Measurements from ENCODE around the gene ACSL6. TPM values are rescaled to one million over a fixed set of nuclear protein-coding genes. Genes with fewer than 3 reads are reported as not detected.

ACSL6 gene
- total and polyA plus RNA-seq, 2 donors from 2014 or later = 1.4 to 2.1 TPM

GRCh38 chr5:131957721-131958441 is 53.6 kb downstream of the ACSL6 start:
- DNase-seq = peak in 2 of 5 donors; percentile 50 to 58
- H3K9me3 ChIP-seq (ENCODE audit: control insufficient read depth in 2 of 3, insufficient read depth in 1 of 3, low read length in 3 of 3) = no peaks in the 10 kb centered on the region

GRCh38 chr5:131953969-131954368 is 57.5 kb downstream of the ACSL6 start:
- intact Hi-C loops (cut with DNase I) = no loop called here
- H3K27me3 ChIP-seq (ENCODE audit: control insufficient read depth, insufficient read depth, low read length) = no peaks in the 10 kb centered on the region
- H3K4me1 ChIP-seq (ENCODE audit: control insufficient read depth in 2 of 3, insufficient read depth in 2 of 3, low read depth in 1 of 3, low read length in 3 of 3) = peaks cover 0 to 9% (median 2%) of the 10 kb centered on the region in 3 donors
- no peak overlapping the region for H3K4me3 ChIP-seq (ENCODE audit: low read length in 3 of 3)
- no peak overlapping the region for H3K9ac ChIP-seq (ENCODE audit: low read length in 3 of 3)
- DNase-seq (no peak), FAIRE-seq (no peak)
- H3K27ac ChIP-seq (ENCODE audit: low read depth in 2 of 2, low read length in 2 of 2) = no peak overlapping the region
- no peaks in the 10 kb centered on the region for H3K9me3 ChIP-seq (ENCODE audit: control insufficient read depth in 2 of 3, insufficient read depth in 1 of 3, low read length in 3 of 3)
- no peaks in the 10 kb centered on the region for H3K36me3 ChIP-seq (ENCODE audit: control insufficient read depth in 2 of 3, insufficient read depth in 3 of 3, low read length in 3 of 3)
- TF ChIP-seq, protein P1, sequence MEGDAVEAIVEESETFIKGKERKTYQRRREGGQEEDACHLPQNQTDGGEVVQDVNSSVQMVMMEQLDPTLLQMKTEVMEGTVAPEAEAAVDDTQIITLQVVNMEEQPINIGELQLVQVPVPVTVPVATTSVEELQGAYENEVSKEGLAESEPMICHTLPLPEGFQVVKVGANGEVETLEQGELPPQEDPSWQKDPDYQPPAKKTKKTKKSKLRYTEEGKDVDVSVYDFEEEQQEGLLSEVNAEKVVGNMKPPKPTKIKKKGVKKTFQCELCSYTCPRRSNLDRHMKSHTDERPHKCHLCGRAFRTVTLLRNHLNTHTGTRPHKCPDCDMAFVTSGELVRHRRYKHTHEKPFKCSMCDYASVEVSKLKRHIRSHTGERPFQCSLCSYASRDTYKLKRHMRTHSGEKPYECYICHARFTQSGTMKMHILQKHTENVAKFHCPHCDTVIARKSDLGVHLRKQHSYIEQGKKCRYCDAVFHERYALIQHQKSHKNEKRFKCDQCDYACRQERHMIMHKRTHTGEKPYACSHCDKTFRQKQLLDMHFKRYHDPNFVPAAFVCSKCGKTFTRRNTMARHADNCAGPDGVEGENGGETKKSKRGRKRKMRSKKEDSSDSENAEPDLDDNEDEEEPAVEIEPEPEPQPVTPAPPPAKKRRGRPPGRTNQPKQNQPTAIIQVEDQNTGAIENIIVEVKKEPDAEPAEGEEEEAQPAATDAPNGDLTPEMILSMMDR (IDR thresholded peaks at IDR 0.05; ENCODE audit: borderline replicate concordance, extremely low read depth, insufficient read depth) = no peak

More at GRCh38 chr5:131957721-131958441, 53.6 kb downstream of the ACSL6 start:
- Histone ChIP-seq H3K4me3 (ENCODE audit: low read length in 3 of 3) (no peak overlapping the region), H3K9ac (ENCODE audit: low read length in 3 of 3) (no peak overlapping the region), H3K27ac (ENCODE audit: low read depth in 2 of 2, low read length in 2 of 2) (no peak overlapping the region), H3K4me1 (ENCODE audit: control insufficient read depth in 2 of 3, insufficient read depth in 2 of 3, low read depth in 1 of 3, low read length in 3 of 3) (peaks cover 0 to 9% (median 2%) of the 10 kb centered on the region in 3 donors), H3K36me3 (ENCODE audit: control insufficient read depth in 2 of 3, insufficient read depth in 3 of 3, low read length in 3 of 3) (no peaks in the 10 kb centered on the region), H3K27me3 (ENCODE audit: control insufficient read depth, insufficient read depth, low read length) (no peaks in the 10 kb centered on the region)
- intact Hi-C loops (cut with DNase I) = no loop called here
- FAIRE-seq = no peak
- TF ChIP-seq, protein P1 (IDR thresholded peaks at IDR 0.05; ENCODE audit: borderline replicate concordance, extremely low read depth, insufficient read depth) = no peak

GRCh38 chr5:131952301-131952857 is 59.1 kb downstream of the ACSL6 start:
- Histone ChIP-seq H3K4me1 (ENCODE audit: control insufficient read depth in 2 of 3, insufficient read depth in 2 of 3, low read depth in 1 of 3, low read length in 3 of 3) (no peaks in the 10 kb centered on the region), H3K9ac (ENCODE audit: low read length in 3 of 3) (no peak overlapping the region), H3K36me3 (ENCODE audit: control insufficient read depth in 2 of 3, insufficient read depth in 3 of 3, low read length in 3 of 3) (no peaks in the 10 kb centered on the region), H3K9me3 (ENCODE audit: control insufficient read depth in 2 of 3, insufficient read depth in 1 of 3, low read length in 3 of 3) (no peaks in the 10 kb centered on the region), H3K4me3 (ENCODE audit: low read length in 3 of 3) (no peak overlapping the region), H3K27ac (ENCODE audit: low read depth in 2 of 2, low read length in 2 of 2) (no peak overlapping the region), H3K27me3 (ENCODE audit: control insufficient read depth, insufficient read depth, low read length) (no peaks in the 10 kb centered on the region)
- TF ChIP-seq, protein P1 (IDR thresholded peaks at IDR 0.05; ENCODE audit: borderline replicate concordance, extremely low read depth, insufficient read depth) = no peak
- FAIRE-seq (no peak), DNase-seq (no peak)
- intact Hi-C loops (cut with DNase I) = no loop called here
